GM23338 (cell line): Measurements from ENCODE around the gene KCNAB2.

Experiments
- EZH2 ChIP-seq: fragments of 200-600 bp; sonication (generic); IDR thresholded peaks from one replicate; pipeline ENCODE4 v1.8.0; 2017; ENCODE audit warnings: antibody characterized with exemption, mild to moderate bottlenecking, low read depth; ENCODE audit not compliant: unreplicated experiment
- JUNB ChIP-seq: IDR thresholded peaks from one replicate; pipeline ENCODE4 v1.6.1; 2016; ENCODE audit warnings: antibody characterized with exemption; ENCODE audit not compliant: unreplicated experiment
- POLR2AphosphoS5 ChIP-seq: IDR thresholded peaks from 2 replicates; pipeline ENCODE4 v1.6.1; 2016; ENCODE audit warnings: antibody characterized with exemption, low read depth
- ZNF114 ChIP-seq: fragments of 250-450 bp; sonication (Bioruptor Pico); IDR thresholded peaks from 2 replicates; pipeline ENCODE4 v1.5.0; 2020; ENCODE audit warnings: mild to moderate bottlenecking, moderate library complexity
- TF ChIP-seq, protein P1 (sequence below), 2 experiments: fragments of 200-600 bp in 1 of 2; sonication (generic) in 1 of 2; conservative IDR thresholded peaks; 2 replicates each; pipeline versions ENCODE4 v1.5.1 to v1.6.1; 2016 to 2017; ENCODE audit warnings: antibody characterized with exemption in 2 of 2, low read depth in 2 of 2, mild to moderate bottlenecking in 2 of 2, moderate library complexity in 1 of 2
- TF ChIP-seq, protein P2 (sequence below): IDR thresholded peaks from one replicate; pipeline ENCODE4 v1.6.1; 2018; ENCODE audit warnings: antibody characterized with exemption; ENCODE audit not compliant: unreplicated experiment

DNA sequence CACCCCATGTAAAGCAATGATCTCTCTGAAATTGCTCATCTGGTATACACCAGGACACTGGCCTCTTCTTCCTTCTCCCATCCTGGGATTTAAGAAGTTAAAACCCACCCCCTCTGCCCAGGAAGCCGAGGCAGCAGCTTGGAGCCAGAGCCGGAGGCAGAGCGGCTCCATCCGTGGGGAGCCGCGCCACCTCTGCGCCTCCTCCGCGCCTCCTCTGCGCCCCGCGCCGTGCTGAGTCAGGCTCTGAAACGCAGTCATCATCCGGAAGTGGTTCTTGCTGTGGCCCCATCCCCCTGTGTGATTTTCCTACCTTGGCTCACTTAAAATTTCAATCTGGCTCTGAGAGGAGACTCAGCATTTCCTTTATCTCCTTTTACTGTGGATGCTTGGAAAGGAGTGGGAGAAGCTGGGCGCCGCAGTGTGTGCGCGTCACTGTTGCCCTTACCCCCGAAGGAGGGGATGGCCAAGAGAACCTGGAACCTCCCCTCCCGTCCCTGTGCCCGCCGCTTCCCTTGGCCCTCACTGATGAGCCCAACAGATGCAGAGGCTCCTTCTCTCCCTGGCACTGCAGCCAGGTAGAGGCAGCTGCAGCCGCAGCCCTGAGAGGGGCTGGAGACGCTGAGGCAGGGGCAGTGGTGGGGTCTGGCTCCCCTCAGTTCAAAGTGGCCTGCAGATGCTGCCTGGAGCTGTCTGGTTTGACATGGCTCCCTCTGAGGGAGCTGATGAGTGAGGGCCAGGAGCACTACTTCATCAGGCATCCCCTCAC, 38.2 kb upstream of the KCNAB2 start:
- TF ChIP-seq, protein P1, sequence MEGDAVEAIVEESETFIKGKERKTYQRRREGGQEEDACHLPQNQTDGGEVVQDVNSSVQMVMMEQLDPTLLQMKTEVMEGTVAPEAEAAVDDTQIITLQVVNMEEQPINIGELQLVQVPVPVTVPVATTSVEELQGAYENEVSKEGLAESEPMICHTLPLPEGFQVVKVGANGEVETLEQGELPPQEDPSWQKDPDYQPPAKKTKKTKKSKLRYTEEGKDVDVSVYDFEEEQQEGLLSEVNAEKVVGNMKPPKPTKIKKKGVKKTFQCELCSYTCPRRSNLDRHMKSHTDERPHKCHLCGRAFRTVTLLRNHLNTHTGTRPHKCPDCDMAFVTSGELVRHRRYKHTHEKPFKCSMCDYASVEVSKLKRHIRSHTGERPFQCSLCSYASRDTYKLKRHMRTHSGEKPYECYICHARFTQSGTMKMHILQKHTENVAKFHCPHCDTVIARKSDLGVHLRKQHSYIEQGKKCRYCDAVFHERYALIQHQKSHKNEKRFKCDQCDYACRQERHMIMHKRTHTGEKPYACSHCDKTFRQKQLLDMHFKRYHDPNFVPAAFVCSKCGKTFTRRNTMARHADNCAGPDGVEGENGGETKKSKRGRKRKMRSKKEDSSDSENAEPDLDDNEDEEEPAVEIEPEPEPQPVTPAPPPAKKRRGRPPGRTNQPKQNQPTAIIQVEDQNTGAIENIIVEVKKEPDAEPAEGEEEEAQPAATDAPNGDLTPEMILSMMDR (conservative IDR thresholded peaks at IDR 0.05; ENCODE audit: low read depth in 2 of 2): no peak
- TF ChIP-seq EZH2 (no peak), POLR2AphosphoS5 (no peak), ZNF114 (CRISPR knock-in tag) (no peak), JUNB (no peak)
- TF ChIP-seq, protein P2, sequence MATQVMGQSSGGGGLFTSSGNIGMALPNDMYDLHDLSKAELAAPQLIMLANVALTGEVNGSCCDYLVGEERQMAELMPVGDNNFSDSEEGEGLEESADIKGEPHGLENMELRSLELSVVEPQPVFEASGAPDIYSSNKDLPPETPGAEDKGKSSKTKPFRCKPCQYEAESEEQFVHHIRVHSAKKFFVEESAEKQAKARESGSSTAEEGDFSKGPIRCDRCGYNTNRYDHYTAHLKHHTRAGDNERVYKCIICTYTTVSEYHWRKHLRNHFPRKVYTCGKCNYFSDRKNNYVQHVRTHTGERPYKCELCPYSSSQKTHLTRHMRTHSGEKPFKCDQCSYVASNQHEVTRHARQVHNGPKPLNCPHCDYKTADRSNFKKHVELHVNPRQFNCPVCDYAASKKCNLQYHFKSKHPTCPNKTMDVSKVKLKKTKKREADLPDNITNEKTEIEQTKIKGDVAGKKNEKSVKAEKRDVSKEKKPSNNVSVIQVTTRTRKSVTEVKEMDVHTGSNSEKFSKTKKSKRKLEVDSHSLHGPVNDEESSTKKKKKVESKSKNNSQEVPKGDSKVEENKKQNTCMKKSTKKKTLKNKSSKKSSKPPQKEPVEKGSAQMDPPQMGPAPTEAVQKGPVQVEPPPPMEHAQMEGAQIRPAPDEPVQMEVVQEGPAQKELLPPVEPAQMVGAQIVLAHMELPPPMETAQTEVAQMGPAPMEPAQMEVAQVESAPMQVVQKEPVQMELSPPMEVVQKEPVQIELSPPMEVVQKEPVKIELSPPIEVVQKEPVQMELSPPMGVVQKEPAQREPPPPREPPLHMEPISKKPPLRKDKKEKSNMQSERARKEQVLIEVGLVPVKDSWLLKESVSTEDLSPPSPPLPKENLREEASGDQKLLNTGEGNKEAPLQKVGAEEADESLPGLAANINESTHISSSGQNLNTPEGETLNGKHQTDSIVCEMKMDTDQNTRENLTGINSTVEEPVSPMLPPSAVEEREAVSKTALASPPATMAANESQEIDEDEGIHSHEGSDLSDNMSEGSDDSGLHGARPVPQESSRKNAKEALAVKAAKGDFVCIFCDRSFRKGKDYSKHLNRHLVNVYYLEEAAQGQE: no peak
